ENCODE measurements around the gene TRABD2B. TPM values are rescaled to one million over a fixed set of nuclear protein-coding genes. Genes with fewer than 3 reads are reported as not detected.

TRABD2B gene
- total RNA-seq, 3 donors from 2014 or later (not counting 1 experiment from before 2014, with no cell fraction given), result not detected

GRCh38 chr1:48040154-48040553 lies 43.0 kb upstream of the TRABD2B start:
- Histone ChIP-seq H3K36me3 (ENCODE audit: control insufficient read depth, insufficient read depth, low read length) (no peaks in the 10 kb centered on the region), H3K27ac (ENCODE audit: low read length) (no peak overlapping the region), H3K4me1 (ENCODE audit: control insufficient read depth, insufficient read depth, low read length) (no peaks in the 10 kb centered on the region), H3K27me3 (ENCODE audit: control insufficient read depth, insufficient read depth, low read length) (no peaks in the 10 kb centered on the region), H3K4me3 (ENCODE audit: low read length) (no peak overlapping the region), H3K9me3 (ENCODE audit: control insufficient read depth, insufficient read depth, low read length) (no peaks in the 10 kb centered on the region)
- DNase-seq (no peak), ATAC-seq (no peak)
- no peaks in the 10 kb centered on the region for H3K9me3 Mint-ChIP-seq
- 77% methylated on average over 6 of the region's 6 CpGs for WGBS (ENCODE audit: insufficient coverage)
- intact Hi-C loops (cut with micrococcal nuclease), result no loop called here
- H3K4me3 Mint-ChIP-seq, result no peak overlapping the region
- H3K4me1 Mint-ChIP-seq, result no peaks in the 10 kb centered on the region
- H3K36me3 Mint-ChIP-seq, result no peaks in the 10 kb centered on the region
- H3K27me3 Mint-ChIP-seq (ENCODE audit: low read depth in 2 of 2), result peaks cover 0 to 26% of the 10 kb centered on the region in 2 donors
- no peak overlapping the region for H3K27ac Mint-ChIP-seq
- TF ChIP-seq CTCF (IDR thresholded peaks at IDR 0.05), result no peak

GRCh38 chr1:48039088-48040054 lies 42.2 kb upstream of the TRABD2B start:
- H3K36me3 ChIP-seq (ENCODE audit: control insufficient read depth, insufficient read depth, low read length), result no peaks in the 10 kb centered on the region
- no peaks in the 10 kb centered on the region for H3K4me1 ChIP-seq (ENCODE audit: control insufficient read depth, insufficient read depth, low read length)
- H3K27me3 Mint-ChIP-seq (ENCODE audit: low read depth in 2 of 2), result peaks cover 0 to 32% of the 10 kb centered on the region in 2 donors
- DNase-seq, result no peak
- no peak overlapping the region for H3K4me3 Mint-ChIP-seq
- no peaks in the 10 kb centered on the region for H3K4me1 Mint-ChIP-seq
- 65% methylated on average over 12 of the region's 12 CpGs for WGBS (ENCODE audit: insufficient coverage)
- no peaks in the 10 kb centered on the region for H3K9me3 Mint-ChIP-seq
- no peak overlapping the region for H3K4me3 ChIP-seq (ENCODE audit: low read length)
- no peak for ATAC-seq
- TF ChIP-seq CTCF (IDR thresholded peaks at IDR 0.05), result no peak
- H3K27me3 ChIP-seq (ENCODE audit: control insufficient read depth, insufficient read depth, low read length), result no peaks in the 10 kb centered on the region
- no peaks in the 10 kb centered on the region for H3K36me3 Mint-ChIP-seq
- intact Hi-C loops (cut with micrococcal nuclease), result no loop called here
- H3K9me3 ChIP-seq (ENCODE audit: control insufficient read depth, insufficient read depth, low read length), result no peaks in the 10 kb centered on the region
- no peak overlapping the region for H3K27ac ChIP-seq (ENCODE audit: low read length)
- H3K27ac Mint-ChIP-seq, result no peak overlapping the region

- no peak overlapping the region for H3K27ac Mint-ChIP-seq
Measured at GRCh38 chr1:48038270-48038767, 41.1 kb upstream of the TRABD2B start.

More at GRCh38 chr1:48038270-48038767, 41.1 kb upstream of the TRABD2B start:
- 77% methylated on average over 2 of the region's 2 CpGs for WGBS (ENCODE audit: insufficient coverage)
- Histone ChIP-seq H3K9me3 (ENCODE audit: control insufficient read depth, insufficient read depth, low read length) (no peaks in the 10 kb centered on the region), H3K27ac (ENCODE audit: low read length) (no peak overlapping the region), H3K4me1 (ENCODE audit: control insufficient read depth, insufficient read depth, low read length) (no peaks in the 10 kb centered on the region), H3K4me3 (ENCODE audit: low read length) (no peak overlapping the region), H3K27me3 (ENCODE audit: control insufficient read depth, insufficient read depth, low read length) (no peaks in the 10 kb centered on the region), H3K36me3 (ENCODE audit: control insufficient read depth, insufficient read depth, low read length) (no peaks in the 10 kb centered on the region)
- no peak for TF ChIP-seq CTCF (IDR thresholded peaks at IDR 0.05)
- no peaks in the 10 kb centered on the region for H3K4me1 Mint-ChIP-seq
- H3K27me3 Mint-ChIP-seq (ENCODE audit: low read depth in 2 of 2), result peaks cover 0 to 32% of the 10 kb centered on the region in 2 donors
- intact Hi-C loops (cut with micrococcal nuclease), result no loop called here
- no peak for DNase-seq
- no peak overlapping the region for H3K4me3 Mint-ChIP-seq
- no peaks in the 10 kb centered on the region for H3K9me3 Mint-ChIP-seq
- ATAC-seq, result no peak
- no peaks in the 10 kb centered on the region for H3K36me3 Mint-ChIP-seq

Data from natural killer cell (primary cell).